Breast epithelium (tissue), 3 donors: ENCODE data around the gene ZNF407.

Source experiments
- POLR2A ChIP-seq: fragments of 450-650 bp; IDR thresholded peaks from one replicate; pipeline ENCODE4 v1.6.1; 2016; ENCODE audit warnings: antibody characterized with exemption, mild to moderate bottlenecking, moderate library complexity
- TF ChIP-seq, protein P1 (sequence below), 3 donors: fragments of 450-650 bp; IDR thresholded peaks; one replicate each; pipeline ENCODE4 v1.5.1; 2016 to 2017; ENCODE audit warnings: antibody characterized with exemption in 3 of 3, mild to moderate bottlenecking in 3 of 3, moderate library complexity in 3 of 3

DNA sequence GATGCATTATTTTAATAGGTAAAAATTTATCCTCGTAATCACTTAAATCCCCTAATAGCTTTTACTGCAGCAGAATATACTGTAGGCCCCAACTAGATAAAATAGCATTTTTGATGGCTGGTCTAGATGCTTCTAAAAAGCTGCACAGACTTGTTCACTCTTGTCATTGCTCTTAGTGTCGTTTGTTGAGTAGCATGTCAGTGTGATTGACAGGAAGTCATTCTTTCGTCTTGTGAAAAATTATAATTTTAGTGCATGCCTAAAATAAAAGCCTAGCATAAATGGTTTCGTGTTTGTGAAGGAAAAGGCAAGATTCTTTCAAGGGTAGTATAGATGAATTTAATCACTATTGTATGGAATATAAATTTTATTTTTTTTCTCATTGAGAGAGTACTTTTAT, 336.3 kb downstream of the ZNF407 start:
- TF ChIP-seq, protein P1, sequence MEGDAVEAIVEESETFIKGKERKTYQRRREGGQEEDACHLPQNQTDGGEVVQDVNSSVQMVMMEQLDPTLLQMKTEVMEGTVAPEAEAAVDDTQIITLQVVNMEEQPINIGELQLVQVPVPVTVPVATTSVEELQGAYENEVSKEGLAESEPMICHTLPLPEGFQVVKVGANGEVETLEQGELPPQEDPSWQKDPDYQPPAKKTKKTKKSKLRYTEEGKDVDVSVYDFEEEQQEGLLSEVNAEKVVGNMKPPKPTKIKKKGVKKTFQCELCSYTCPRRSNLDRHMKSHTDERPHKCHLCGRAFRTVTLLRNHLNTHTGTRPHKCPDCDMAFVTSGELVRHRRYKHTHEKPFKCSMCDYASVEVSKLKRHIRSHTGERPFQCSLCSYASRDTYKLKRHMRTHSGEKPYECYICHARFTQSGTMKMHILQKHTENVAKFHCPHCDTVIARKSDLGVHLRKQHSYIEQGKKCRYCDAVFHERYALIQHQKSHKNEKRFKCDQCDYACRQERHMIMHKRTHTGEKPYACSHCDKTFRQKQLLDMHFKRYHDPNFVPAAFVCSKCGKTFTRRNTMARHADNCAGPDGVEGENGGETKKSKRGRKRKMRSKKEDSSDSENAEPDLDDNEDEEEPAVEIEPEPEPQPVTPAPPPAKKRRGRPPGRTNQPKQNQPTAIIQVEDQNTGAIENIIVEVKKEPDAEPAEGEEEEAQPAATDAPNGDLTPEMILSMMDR (IDR thresholded peaks at IDR 0.05), result no peak
- TF ChIP-seq POLR2A, result no peak
